ENCODE data around the gene NECTIN1. TPM values are rescaled to one million over a fixed set of nuclear protein-coding genes. Genes with fewer than 3 reads are reported as not detected.

The NECTIN1 gene
- total and polyA plus RNA-seq, 2 experiments from 2014 or later = 3.6 to 7.4 TPM

- no peaks in the 10 kb centered on the region for H3K9me2 ChIP-seq (replicated peaks; ENCODE audit: insufficient read depth)
- H3K27ac ChIP-seq = no peak overlapping the region
- H3K4me1 ChIP-seq (ENCODE audit: insufficient read depth) = no peaks in the 10 kb centered on the region
- DNase-seq (ENCODE audit: low spot score) = no peak
- H3K4me3 ChIP-seq = no peak overlapping the region
- no peaks in the 10 kb centered on the region for H4K20me1 ChIP-seq (ENCODE audit: insufficient read depth, poor library complexity, severe bottlenecking)
- H3K27me3 ChIP-seq = no peaks in the 10 kb centered on the region
- TF ChIP-seq EZH2phosphoT487 (IDR thresholded peaks at IDR 0.05; ENCODE audit: low read depth, severe bottlenecking, unreplicated experiment) (no peak), CTCF (IDR thresholded peaks at IDR 0.05; ENCODE audit: poor library complexity) (no peak), EZH2 (IDR thresholded peaks at IDR 0.05; ENCODE audit: borderline replicate concordance) (no peak)
- no peaks in the 10 kb centered on the region for H3K36me3 ChIP-seq (replicated peaks; ENCODE audit: insufficient read depth, low read depth)
- no peak overlapping the region for H2AFZ ChIP-seq
- no peaks in the 10 kb centered on the region for H3K9me3 ChIP-seq (ENCODE audit: low read depth)
- no peaks in the 10 kb centered on the region for H3K79me2 ChIP-seq
- no peak overlapping the region for H3K4me2 ChIP-seq
- WGBS (ENCODE audit: low lambda C conversion rate, missing lambda C conversion rate) = 81% methylated on average over 2 of the region's 2 CpGs
These were observed 36.5 kb downstream of the NECTIN1 start for GRCh38 chr11:119692540-119692820.

- no peaks in the 10 kb centered on the region for H3K27me3 ChIP-seq
- no peaks in the 10 kb centered on the region for H3K9me2 ChIP-seq (replicated peaks; ENCODE audit: insufficient read depth)
- no peak overlapping the region for H2AFZ ChIP-seq
- H3K4me3 ChIP-seq = no peak overlapping the region
- DNase-seq (ENCODE audit: low spot score) = no peak
- H3K36me3 ChIP-seq (replicated peaks; ENCODE audit: insufficient read depth, low read depth) = no peaks in the 10 kb centered on the region
- H3K27ac ChIP-seq = no peak overlapping the region
- no peaks in the 10 kb centered on the region for H4K20me1 ChIP-seq (ENCODE audit: insufficient read depth, poor library complexity, severe bottlenecking)
- H3K4me2 ChIP-seq = no peak overlapping the region
- H3K79me2 ChIP-seq = no peaks in the 10 kb centered on the region
- no peak for TF ChIP-seq EZH2 (IDR thresholded peaks at IDR 0.05; ENCODE audit: borderline replicate concordance)
- TF ChIP-seq EZH2phosphoT487 (IDR thresholded peaks at IDR 0.05; ENCODE audit: low read depth, severe bottlenecking, unreplicated experiment) = no peak
- no peak for TF ChIP-seq CTCF (IDR thresholded peaks at IDR 0.05; ENCODE audit: poor library complexity)
- 94% methylated on average over 23 of the region's 27 CpGs for WGBS (ENCODE audit: low lambda C conversion rate, missing lambda C conversion rate)
- no peaks in the 10 kb centered on the region for H3K4me1 ChIP-seq (ENCODE audit: insufficient read depth)
- no peaks in the 10 kb centered on the region for H3K9me3 ChIP-seq (ENCODE audit: low read depth)
These were observed 37.1 kb downstream of the NECTIN1 start for GRCh38 chr11:119691701-119692539.

- no peaks in the 10 kb centered on the region for H3K27me3 ChIP-seq
- no peak overlapping the region for H3K4me3 ChIP-seq
- WGBS (ENCODE audit: low lambda C conversion rate, missing lambda C conversion rate) = 86% methylated on average over 9 of the region's 9 CpGs
- no peak overlapping the region for H3K4me2 ChIP-seq
- no peaks in the 10 kb centered on the region for H3K36me3 ChIP-seq (replicated peaks; ENCODE audit: insufficient read depth, low read depth)
- no peaks in the 10 kb centered on the region for H4K20me1 ChIP-seq (ENCODE audit: insufficient read depth, poor library complexity, severe bottlenecking)
- no peak for DNase-seq (ENCODE audit: low spot score)
- H3K9me3 ChIP-seq (ENCODE audit: low read depth) = no peaks in the 10 kb centered on the region
- no peaks in the 10 kb centered on the region for H3K79me2 ChIP-seq
- no peak overlapping the region for H2AFZ ChIP-seq
- H3K9me2 ChIP-seq (replicated peaks; ENCODE audit: insufficient read depth) = no peaks in the 10 kb centered on the region
- no peaks in the 10 kb centered on the region for H3K4me1 ChIP-seq (ENCODE audit: insufficient read depth)
- TF ChIP-seq EZH2phosphoT487 (IDR thresholded peaks at IDR 0.05; ENCODE audit: low read depth, severe bottlenecking, unreplicated experiment) (no peak), CTCF (IDR thresholded peaks at IDR 0.05; ENCODE audit: poor library complexity) (no peak), EZH2 (IDR thresholded peaks at IDR 0.05; ENCODE audit: borderline replicate concordance) (no peak)
- H3K27ac ChIP-seq = no peak overlapping the region
These were observed 37.9 kb downstream of the NECTIN1 start for GRCh38 chr11:119691020-119691666.
